ENCODE measurements around the gene PRKAG1. TPM values are rescaled to one million over a fixed set of nuclear protein-coding genes. Genes with fewer than 3 reads are reported as not detected.

PRKAG1 gene
- total RNA-seq, 1 donor from 2014 or later: 49.2 TPM

- H3K4me3 ChIP-seq: peak overlapping the region; percentile 100
- no peaks in the 10 kb centered on the region for H3K9me3 ChIP-seq
- DNase-seq: no peak
- H3K36me3 ChIP-seq: peaks cover 13% of the 10 kb centered on the region
- H3K27ac ChIP-seq: peak overlapping the region; percentile 91
- H3K4me1 ChIP-seq: peaks cover 31% of the 10 kb centered on the region
- no peaks in the 10 kb centered on the region for H3K27me3 ChIP-seq (ENCODE audit: low read depth)
- TF ChIP-seq CTCF (IDR thresholded peaks at IDR 0.05): no peak
- intact Hi-C loops (cut with DNase I): no loop called here
- no peak for ATAC-seq
Observed at GRCh38 chr12:48958049-48958388, 60.6 kb downstream of the PRKAG1 start.

- Histone ChIP-seq H3K4me3 (peak within 1 kb of the TSS; percentile 100), H3K27me3 (ENCODE audit: low read depth) (no peaks in the 10 kb centered on the region), H3K27ac (peak within 1 kb of the TSS; percentile 91), H3K9me3 (no peaks in the 10 kb centered on the region), H3K4me1 (peaks cover 31% of the 10 kb centered on the region), H3K36me3 (peaks cover 20% of the 10 kb centered on the region)
- ATAC-seq (peak; percentile 96 to 97), DNase-seq (peak; percentile 97)
- no peak for TF ChIP-seq CTCF (IDR thresholded peaks at IDR 0.05)
- intact Hi-C loops (cut with DNase I): no loop called here
Observed at GRCh38 chr12:48957141-48958048, 61.2 kb downstream of the PRKAG1 start, which contains the start of gene ARF3. Gene ARF3 (minus strand): TSS chr12:48957487. CDS start chr12:48941095, 16,392 bp downstream.

GRCh38 chr12:48956279-48957140 lies 62.1 kb downstream of the PRKAG1 start:
- H3K9me3 ChIP-seq: no peaks in the 10 kb centered on the region
- intact Hi-C loops (cut with DNase I): no loop called here
- peak; percentile 90 to 92 for ATAC-seq
- peaks cover 31% of the 10 kb centered on the region for H3K4me1 ChIP-seq
- peaks cover 28% of the 10 kb centered on the region for H3K36me3 ChIP-seq
- H3K27me3 ChIP-seq (ENCODE audit: low read depth): no peaks in the 10 kb centered on the region
- peak; percentile 82 for DNase-seq
- peak overlapping the region; percentile 91 for H3K27ac ChIP-seq
- no peak for TF ChIP-seq CTCF (IDR thresholded peaks at IDR 0.05)
- H3K4me3 ChIP-seq: peak overlapping the region; percentile 100

- no peak overlapping the region for H3K27ac ChIP-seq
- H3K9me3 ChIP-seq: no peaks in the 10 kb centered on the region
- intact Hi-C loops (cut with DNase I): no loop called here
- ATAC-seq (peak in 1 of 2 donors; percentile 1), DNase-seq (no peak)
- no peak for TF ChIP-seq CTCF (IDR thresholded peaks at IDR 0.05)
- H3K27me3 ChIP-seq (ENCODE audit: low read depth): no peaks in the 10 kb centered on the region
- no peak overlapping the region for H3K4me3 ChIP-seq
- peaks cover 31% of the 10 kb centered on the region for H3K4me1 ChIP-seq
- H3K36me3 ChIP-seq: peaks cover 29% of the 10 kb centered on the region
Observed at GRCh38 chr12:48954841-48955501, 63.6 kb downstream of the PRKAG1 start.

GRCh38 chr12:48954061-48954460 lies 64.5 kb downstream of the PRKAG1 start:
- no peak for TF ChIP-seq CTCF (IDR thresholded peaks at IDR 0.05)
- ATAC-seq: no peak

More at GRCh38 chr12:48954061-48954460, 64.5 kb downstream of the PRKAG1 start:
- Histone ChIP-seq H3K27ac (no peak overlapping the region), H3K9me3 (no peaks in the 10 kb centered on the region), H3K4me3 (no peak overlapping the region), H3K36me3 (peaks cover 29% of the 10 kb centered on the region), H3K27me3 (ENCODE audit: low read depth) (no peaks in the 10 kb centered on the region), H3K4me1 (peaks cover 31% of the 10 kb centered on the region)
- DNase-seq: no peak
- intact Hi-C loops (cut with DNase I): no loop called here
